ENCODE data around the gene EIF2S1. TPM values are rescaled to one million over a fixed set of nuclear protein-coding genes. Genes with fewer than 3 reads are reported as not detected.

EIF2S1 gene
- total RNA-seq, 2 donors from 2014 or later = 114 to 136 TPM

DNA sequence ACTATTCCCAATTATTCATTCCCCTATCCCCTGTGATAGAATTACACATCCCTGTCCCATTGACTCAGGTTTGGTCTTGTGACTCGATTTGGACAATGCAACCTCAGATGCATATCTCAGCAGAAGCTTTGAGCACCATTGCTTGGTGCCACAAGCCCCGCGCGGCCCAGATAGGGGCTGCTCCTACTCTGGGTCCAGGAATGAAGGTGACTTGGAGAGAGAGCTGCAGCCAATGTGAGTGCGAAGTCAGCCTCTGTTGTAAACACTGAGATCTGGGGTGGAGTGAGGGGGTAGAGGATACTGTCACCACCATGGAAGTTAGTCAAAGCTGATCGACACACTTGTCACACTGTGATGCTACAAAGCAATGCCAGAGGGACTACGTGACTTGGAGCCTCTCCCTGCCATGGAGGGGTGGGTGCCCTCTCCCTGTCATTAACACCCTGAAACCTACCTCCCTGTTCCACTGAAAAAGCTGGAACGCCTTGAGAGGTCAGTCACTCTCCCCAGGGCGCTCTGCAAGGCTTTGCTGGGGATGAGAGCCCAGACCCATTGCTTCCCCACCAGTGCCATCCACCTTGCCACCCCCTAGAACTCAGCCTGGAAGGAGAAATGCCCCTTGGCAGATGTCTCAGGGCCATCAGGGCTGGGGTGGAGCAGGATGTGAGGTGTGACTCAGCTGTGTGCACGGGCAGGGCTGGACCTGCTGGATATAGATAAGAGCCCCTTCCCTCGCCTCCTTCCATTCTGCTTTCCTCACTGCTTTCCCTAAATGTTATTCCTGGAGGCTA lies 58.5 kb downstream of the EIF2S1 start:
- H3K4me3 Mint-ChIP-seq = no peak overlapping the region
- H3K36me3 Mint-ChIP-seq (ENCODE audit: low read depth) = no peaks in the 10 kb centered on the region
- TF ChIP-seq, protein P1, sequence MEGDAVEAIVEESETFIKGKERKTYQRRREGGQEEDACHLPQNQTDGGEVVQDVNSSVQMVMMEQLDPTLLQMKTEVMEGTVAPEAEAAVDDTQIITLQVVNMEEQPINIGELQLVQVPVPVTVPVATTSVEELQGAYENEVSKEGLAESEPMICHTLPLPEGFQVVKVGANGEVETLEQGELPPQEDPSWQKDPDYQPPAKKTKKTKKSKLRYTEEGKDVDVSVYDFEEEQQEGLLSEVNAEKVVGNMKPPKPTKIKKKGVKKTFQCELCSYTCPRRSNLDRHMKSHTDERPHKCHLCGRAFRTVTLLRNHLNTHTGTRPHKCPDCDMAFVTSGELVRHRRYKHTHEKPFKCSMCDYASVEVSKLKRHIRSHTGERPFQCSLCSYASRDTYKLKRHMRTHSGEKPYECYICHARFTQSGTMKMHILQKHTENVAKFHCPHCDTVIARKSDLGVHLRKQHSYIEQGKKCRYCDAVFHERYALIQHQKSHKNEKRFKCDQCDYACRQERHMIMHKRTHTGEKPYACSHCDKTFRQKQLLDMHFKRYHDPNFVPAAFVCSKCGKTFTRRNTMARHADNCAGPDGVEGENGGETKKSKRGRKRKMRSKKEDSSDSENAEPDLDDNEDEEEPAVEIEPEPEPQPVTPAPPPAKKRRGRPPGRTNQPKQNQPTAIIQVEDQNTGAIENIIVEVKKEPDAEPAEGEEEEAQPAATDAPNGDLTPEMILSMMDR (conservative IDR thresholded peaks at IDR 0.05) = no peak
- no peaks in the 10 kb centered on the region for H3K27me3 ChIP-seq (ENCODE audit: control insufficient read depth, insufficient read depth, low read length, poor library complexity, severe bottlenecking)
- no peak for DNase-seq
- WGBS, 2 experiments (ENCODE audit: insufficient coverage in 1 of 2, insufficient read length in 1 of 2) = 94 to 95% methylated on average over 7 to 9 of the region's 11 CpGs
- H3K4me1 ChIP-seq (ENCODE audit: control insufficient read depth, insufficient read depth, low read length) = no peaks in the 10 kb centered on the region
- no peaks in the 10 kb centered on the region for H3K9me3 ChIP-seq (ENCODE audit: control insufficient read depth, low read length)
- H3K27ac Mint-ChIP-seq = no peak overlapping the region
- H3K4me3 ChIP-seq (ENCODE audit: low read length) = no peak overlapping the region
- no peak overlapping the region for H3K9ac ChIP-seq (ENCODE audit: extremely low read depth, low read length, poor library complexity, severe bottlenecking)
- peaks cover 8% of the 10 kb centered on the region for H3K4me1 Mint-ChIP-seq
- H3K27ac ChIP-seq (ENCODE audit: low read depth, low read length) = no peak overlapping the region
- H3K36me3 ChIP-seq (ENCODE audit: control insufficient read depth, insufficient read depth, low read length) = no peaks in the 10 kb centered on the region
- H3K9me3 Mint-ChIP-seq = no peaks in the 10 kb centered on the region
- no peaks in the 10 kb centered on the region for H3K27me3 Mint-ChIP-seq (ENCODE audit: insufficient read depth)

- Mint-ChIP-seq H3K27ac (no peak overlapping the region), H3K36me3 (ENCODE audit: low read depth) (no peaks in the 10 kb centered on the region), H3K4me3 (no peak overlapping the region), H3K4me1 (peaks cover 6% of the 10 kb centered on the region), H3K27me3 (ENCODE audit: insufficient read depth) (no peaks in the 10 kb centered on the region), H3K9me3 (no peaks in the 10 kb centered on the region)
- H3K27me3 ChIP-seq (ENCODE audit: control insufficient read depth, insufficient read depth, low read length, poor library complexity, severe bottlenecking) = no peaks in the 10 kb centered on the region
- WGBS, 2 experiments (ENCODE audit: insufficient coverage in 1 of 2, insufficient read length in 1 of 2) = 94 to 96% methylated on average over 8 to 12 of the region's 12 CpGs
- H3K4me1 ChIP-seq (ENCODE audit: control insufficient read depth, insufficient read depth, low read length) = no peaks in the 10 kb centered on the region
- no peak overlapping the region for H3K9ac ChIP-seq (ENCODE audit: extremely low read depth, low read length, poor library complexity, severe bottlenecking)
- peak; percentile 78 for DNase-seq
- no peak overlapping the region for H3K27ac ChIP-seq (ENCODE audit: low read depth, low read length)
- H3K36me3 ChIP-seq (ENCODE audit: control insufficient read depth, insufficient read depth, low read length) = no peaks in the 10 kb centered on the region
- H3K9me3 ChIP-seq (ENCODE audit: control insufficient read depth, low read length) = no peaks in the 10 kb centered on the region
- no peak overlapping the region for H3K4me3 ChIP-seq (ENCODE audit: low read length)
- TF ChIP-seq, protein P1 (conservative IDR thresholded peaks at IDR 0.05) = peak; percentile 70
These were observed 60.1 kb downstream of the EIF2S1 start for GRCh38 chr14:67420102-67420739.

- H3K9ac ChIP-seq (ENCODE audit: extremely low read depth, low read length, poor library complexity, severe bottlenecking) = no peak overlapping the region
- no peaks in the 10 kb centered on the region for H3K36me3 ChIP-seq (ENCODE audit: control insufficient read depth, insufficient read depth, low read length)
- no peaks in the 10 kb centered on the region for H3K4me1 ChIP-seq (ENCODE audit: control insufficient read depth, insufficient read depth, low read length)
- H3K9me3 ChIP-seq (ENCODE audit: control insufficient read depth, low read length) = no peaks in the 10 kb centered on the region
- no peak overlapping the region for H3K27ac Mint-ChIP-seq
- H3K27me3 ChIP-seq (ENCODE audit: control insufficient read depth, insufficient read depth, low read length, poor library complexity, severe bottlenecking) = no peaks in the 10 kb centered on the region
- H3K36me3 Mint-ChIP-seq (ENCODE audit: low read depth) = no peaks in the 10 kb centered on the region
- H3K4me3 ChIP-seq (ENCODE audit: low read length) = no peak overlapping the region
- no peaks in the 10 kb centered on the region for H3K27me3 Mint-ChIP-seq (ENCODE audit: insufficient read depth)
- H3K9me3 Mint-ChIP-seq = no peaks in the 10 kb centered on the region
- TF ChIP-seq, protein P1 (conservative IDR thresholded peaks at IDR 0.05) = no peak
- no peak for DNase-seq
- 89 to 94% methylated on average over 8 to 11 of the region's 11 CpGs for WGBS, 2 experiments (ENCODE audit: insufficient coverage in 1 of 2, insufficient read length in 1 of 2)
- H3K27ac ChIP-seq (ENCODE audit: low read depth, low read length) = no peak overlapping the region
- peaks cover 1% of the 10 kb centered on the region for H3K4me1 Mint-ChIP-seq
- no peak overlapping the region for H3K4me3 Mint-ChIP-seq
These were observed 61.5 kb downstream of the EIF2S1 start for GRCh38 chr14:67421356-67422224.
